Endothelial cell of umbilical vein (primary cell): ENCODE data around the gene TOM1L2.

Experiments
- EZH2 ChIP-seq: IDR thresholded peaks from 2 replicates; pipeline ENCODE4 v1.6.1; 2012; ENCODE audit warnings: borderline replicate concordance, low read depth, mild to moderate bottlenecking, moderate library complexity, low read length, inconsistent platforms; ENCODE audit not compliant: severe bottlenecking
- FOS ChIP-seq: IDR thresholded peaks from 2 replicates; pipeline ENCODE4 v1.6.1; 2011; ENCODE audit warnings: mild to moderate bottlenecking, low read length, moderate library complexity, borderline replicate concordance; ENCODE audit not compliant: insufficient read depth
- GATA2 ChIP-seq: IDR thresholded peaks from 2 replicates; pipeline ENCODE4 v1.7.0; 2011; ENCODE audit warnings: low read depth, mild to moderate bottlenecking, moderate library complexity, mixed read lengths, low read length; ENCODE audit not compliant: insufficient read length, insufficient read depth
- JUN ChIP-seq: IDR thresholded peaks from 2 replicates; pipeline ENCODE4 v1.6.1; 2011; ENCODE audit warnings: borderline replicate concordance, low read depth; ENCODE audit not compliant: insufficient read length, insufficient read depth
- MYC ChIP-seq: IDR thresholded peaks from one replicate; pipeline ENCODE4 v1.6.1; 2011; ENCODE audit warnings: mild to moderate bottlenecking, low read depth, low read length
- POLR2A ChIP-seq: IDR thresholded peaks from 2 replicates; pipeline ENCODE4 v1.6.1; 2012; ENCODE audit warnings: low read depth, mild to moderate bottlenecking, control low read depth, low read length
- POLR2AphosphoS5 ChIP-seq: IDR thresholded peaks from 2 replicates; pipeline ENCODE4 v1.6.1; 2012; ENCODE audit warnings: low read depth, mild to moderate bottlenecking, control low read depth, low read length, moderate library complexity; ENCODE audit not compliant: insufficient read depth
- TF ChIP-seq, protein P1 (sequence below), 2 donors: IDR thresholded peaks; 1 replicate in 1 of 2; 2 replicates in 1 of 2; pipeline ENCODE4 v1.5.1; 2011; ENCODE audit warnings: low read length in 2 of 2, mild to moderate bottlenecking in 2 of 2, moderate library complexity in 2 of 2, control low read depth in 1 of 2, inconsistent platforms in 1 of 2, low read depth in 1 of 2; ENCODE audit not compliant: insufficient read depth in 1 of 2; ENCODE audit errors: extremely low read depth in 1 of 2
- TF ChIP-seq, protein P2 (sequence below): IDR thresholded peaks from 2 replicates; pipeline ENCODE4 v1.6.1; 2011; ENCODE audit not compliant: insufficient read depth, insufficient read length

DNA sequence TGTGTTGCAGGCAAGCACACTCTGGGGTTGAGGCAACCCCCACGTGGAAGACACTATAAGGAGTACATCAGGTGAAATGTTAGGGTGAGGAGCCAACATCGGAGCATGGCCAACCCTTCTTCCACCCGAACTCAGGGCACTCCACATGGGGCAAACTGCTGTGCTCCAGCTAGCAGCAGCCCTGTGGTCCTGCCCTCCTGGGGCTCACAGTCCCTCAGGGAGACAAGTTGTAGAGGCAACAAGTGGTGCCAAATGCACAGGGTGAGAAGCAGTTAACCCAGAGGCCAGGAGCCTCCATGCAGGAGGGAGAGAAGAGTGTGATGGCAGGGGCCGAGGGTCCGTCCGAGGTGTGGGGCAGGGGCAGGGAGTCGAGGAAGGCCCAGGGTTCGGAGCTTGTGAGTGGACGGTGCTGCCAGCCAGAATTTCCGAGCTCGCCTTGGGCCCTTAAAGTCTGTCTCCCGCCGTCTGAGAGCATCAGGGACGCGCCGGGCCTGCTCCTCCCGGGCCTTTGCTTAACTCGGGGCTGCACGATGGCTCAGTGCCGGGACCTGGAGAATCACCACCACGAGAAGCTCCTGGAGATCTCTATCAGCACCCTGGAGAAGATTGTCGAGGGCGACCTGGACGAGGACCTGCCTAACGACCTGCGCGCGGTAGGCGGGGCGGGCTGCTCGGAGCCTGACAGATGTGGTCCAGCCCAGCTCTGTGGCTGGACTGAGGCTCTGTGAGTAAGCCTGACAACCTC lies 34.5 kb upstream of the TOM1L2 start:
- TF ChIP-seq, protein P1, sequence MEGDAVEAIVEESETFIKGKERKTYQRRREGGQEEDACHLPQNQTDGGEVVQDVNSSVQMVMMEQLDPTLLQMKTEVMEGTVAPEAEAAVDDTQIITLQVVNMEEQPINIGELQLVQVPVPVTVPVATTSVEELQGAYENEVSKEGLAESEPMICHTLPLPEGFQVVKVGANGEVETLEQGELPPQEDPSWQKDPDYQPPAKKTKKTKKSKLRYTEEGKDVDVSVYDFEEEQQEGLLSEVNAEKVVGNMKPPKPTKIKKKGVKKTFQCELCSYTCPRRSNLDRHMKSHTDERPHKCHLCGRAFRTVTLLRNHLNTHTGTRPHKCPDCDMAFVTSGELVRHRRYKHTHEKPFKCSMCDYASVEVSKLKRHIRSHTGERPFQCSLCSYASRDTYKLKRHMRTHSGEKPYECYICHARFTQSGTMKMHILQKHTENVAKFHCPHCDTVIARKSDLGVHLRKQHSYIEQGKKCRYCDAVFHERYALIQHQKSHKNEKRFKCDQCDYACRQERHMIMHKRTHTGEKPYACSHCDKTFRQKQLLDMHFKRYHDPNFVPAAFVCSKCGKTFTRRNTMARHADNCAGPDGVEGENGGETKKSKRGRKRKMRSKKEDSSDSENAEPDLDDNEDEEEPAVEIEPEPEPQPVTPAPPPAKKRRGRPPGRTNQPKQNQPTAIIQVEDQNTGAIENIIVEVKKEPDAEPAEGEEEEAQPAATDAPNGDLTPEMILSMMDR (IDR thresholded peaks at IDR 0.05; ENCODE audit: extremely low read depth in 1 of 2, insufficient read depth in 1 of 2, low read depth in 1 of 2, low read length in 2 of 2) = no peak
- TF ChIP-seq POLR2AphosphoS5 = no peak
- no peak for TF ChIP-seq POLR2A
- TF ChIP-seq EZH2 = no peak
- TF ChIP-seq, protein P2, sequence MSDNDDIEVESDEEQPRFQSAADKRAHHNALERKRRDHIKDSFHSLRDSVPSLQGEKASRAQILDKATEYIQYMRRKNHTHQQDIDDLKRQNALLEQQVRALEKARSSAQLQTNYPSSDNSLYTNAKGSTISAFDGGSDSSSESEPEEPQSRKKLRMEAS = no peak
- TF ChIP-seq FOS = no peak
- TF ChIP-seq MYC = no peak
- no peak for TF ChIP-seq GATA2
- no peak for TF ChIP-seq JUN
